Osteoblast (primary cell): ENCODE results near the gene IL16. TPM values are rescaled to one million over a fixed set of nuclear protein-coding genes. Genes with fewer than 3 reads are reported as not detected.
A peak's percentile ranks its signal among the peaks of the same experiment; 100 is the strongest.

Experiments used
- DNase-seq: peaks from one replicate; pipeline ENCODE4 v3.0.0; 2011; ENCODE audit warnings: low spot score, mixed read lengths; ENCODE audit not compliant: insufficient read length; ENCODE audit errors: missing footprints
- H2AFZ ChIP-seq: 2 replicates; pipeline ENCODE4 v1.6.0; 2011; ENCODE audit warnings: mild to moderate bottlenecking, low read length
- H3K27ac ChIP-seq: 2 replicates; pipeline ENCODE4 v1.5.1; 2011; ENCODE audit warnings: mild to moderate bottlenecking, low read depth, low read length, moderate library complexity
- H3K27me3 ChIP-seq: 2 replicates; pipeline ENCODE4 v1.6.0; 2012; ENCODE audit warnings: mild to moderate bottlenecking, control low read depth, inconsistent platforms, low read length, moderate library complexity; ENCODE audit not compliant: insufficient read depth
- H3K36me3 ChIP-seq: 2 replicates; pipeline ENCODE4 v1.5.1; 2011; ENCODE audit warnings: mild to moderate bottlenecking, low read length, control low read depth, moderate library complexity; ENCODE audit not compliant: insufficient read depth
- H3K4me1 ChIP-seq: 2 replicates; pipeline ENCODE4 v1.5.1; 2011; ENCODE audit warnings: mild to moderate bottlenecking, low read length, control low read depth, moderate library complexity; ENCODE audit not compliant: insufficient read depth
- H3K4me2 ChIP-seq: 2 replicates; pipeline ENCODE4 v1.6.0; 2011; ENCODE audit warnings: mild to moderate bottlenecking, low read length; ENCODE audit not compliant: insufficient read depth
- H3K4me3 ChIP-seq: fragments of 200-600 bp; sonication (generic); 3 replicates; pipeline ENCODE4 v1.5.1; 2012; ENCODE audit warnings: mild to moderate bottlenecking, low read length, inconsistent platforms; ENCODE audit not compliant: insufficient read depth
- H3K79me2 ChIP-seq: 2 replicates; pipeline ENCODE4 v1.6.0; 2012; ENCODE audit warnings: mild to moderate bottlenecking, low read length, control low read depth, inconsistent platforms; ENCODE audit not compliant: insufficient read depth
- H3K9me3 ChIP-seq: 2 replicates; pipeline ENCODE4 v1.5.1; 2011; ENCODE audit warnings: low read depth, low read length, control low read depth
- H4K20me1 ChIP-seq: 2 replicates; pipeline ENCODE4 v1.6.0; 2012; ENCODE audit warnings: mild to moderate bottlenecking, low read length, control low read depth; ENCODE audit not compliant: insufficient read depth
- CTCF ChIP-seq: IDR thresholded peaks from 2 replicates; pipeline ENCODE4 v1.5.1; 2011; ENCODE audit warnings: mild to moderate bottlenecking, low read depth, low read length, moderate library complexity; ENCODE audit errors: extremely low read depth
- total RNA-seq: library from RNA; depleted of rRNA; stranded (reverse); fragments of >200 nt; gene quantifications from 2 replicates; pipeline ENCODE4 v1.2.3, GENCODE V29; 2012

Gene IL16
- total RNA-seq, 1 donor, result 6.5 TPM

GRCh38 chr15:81244306-81244705 is 47.6 kb downstream of the IL16 start:
- H3K79me2 ChIP-seq, result no peaks in the 10 kb centered on the region
- no peak overlapping the region for H3K4me2 ChIP-seq
- no peaks in the 10 kb centered on the region for H4K20me1 ChIP-seq
- no peak overlapping the region for H3K27ac ChIP-seq
- no peak for TF ChIP-seq CTCF
- no peaks in the 10 kb centered on the region for H3K4me1 ChIP-seq
- peaks cover 6% of the 10 kb centered on the region for H3K9me3 ChIP-seq
- no peaks in the 10 kb centered on the region for H3K27me3 ChIP-seq
- H3K4me3 ChIP-seq, result no peak overlapping the region
- H2AFZ ChIP-seq, result no peak overlapping the region
- H3K36me3 ChIP-seq, result no peaks in the 10 kb centered on the region
- DNase-seq, result no peak

DNA sequence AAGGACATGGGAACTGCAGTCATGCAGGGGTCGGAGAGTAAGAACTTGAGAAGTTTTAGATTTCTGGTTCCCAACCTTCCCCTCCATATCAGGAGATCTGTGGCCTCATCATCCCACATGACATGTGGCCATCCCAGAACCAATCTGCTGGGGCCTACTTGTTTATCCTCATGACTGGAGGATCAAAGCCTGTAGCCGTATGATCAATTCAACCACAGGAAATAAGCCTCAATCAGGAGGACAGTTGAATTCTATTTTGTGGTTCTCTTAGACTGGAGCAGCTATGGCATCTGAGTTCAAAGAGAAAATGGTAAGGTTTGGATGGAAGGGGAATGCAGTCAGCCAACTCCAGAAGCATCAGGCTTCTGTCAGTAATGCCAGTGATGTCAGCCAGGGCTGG is 57.2 kb downstream of the IL16 start:
- no peaks in the 10 kb centered on the region for H3K9me3 ChIP-seq
- no peak for TF ChIP-seq CTCF
- DNase-seq, result no peak
- no peaks in the 10 kb centered on the region for H4K20me1 ChIP-seq
- H3K36me3 ChIP-seq, result no peaks in the 10 kb centered on the region
- no peak overlapping the region for H3K4me2 ChIP-seq
- no peaks in the 10 kb centered on the region for H3K27me3 ChIP-seq
- H3K27ac ChIP-seq, result no peak overlapping the region
- H3K4me1 ChIP-seq, result no peaks in the 10 kb centered on the region
- peak overlapping the region; percentile 42 for H2AFZ ChIP-seq
- H3K79me2 ChIP-seq, result no peaks in the 10 kb centered on the region
- H3K4me3 ChIP-seq, result no peak overlapping the region

- H3K79me2 ChIP-seq, result no peaks in the 10 kb centered on the region
- H3K4me1 ChIP-seq, result no peaks in the 10 kb centered on the region
- H2AFZ ChIP-seq, result peak overlapping the region; percentile 3
- no peak overlapping the region for H3K4me2 ChIP-seq
- no peaks in the 10 kb centered on the region for H3K36me3 ChIP-seq
- no peak overlapping the region for H3K27ac ChIP-seq
- no peak for TF ChIP-seq CTCF
- no peaks in the 10 kb centered on the region for H3K27me3 ChIP-seq
- no peaks in the 10 kb centered on the region for H3K9me3 ChIP-seq
- no peak overlapping the region for H3K4me3 ChIP-seq
- H4K20me1 ChIP-seq, result no peaks in the 10 kb centered on the region
- no peak for DNase-seq
Measured at GRCh38 chr15:81254277-81254915, 57.7 kb downstream of the IL16 start.

DNA sequence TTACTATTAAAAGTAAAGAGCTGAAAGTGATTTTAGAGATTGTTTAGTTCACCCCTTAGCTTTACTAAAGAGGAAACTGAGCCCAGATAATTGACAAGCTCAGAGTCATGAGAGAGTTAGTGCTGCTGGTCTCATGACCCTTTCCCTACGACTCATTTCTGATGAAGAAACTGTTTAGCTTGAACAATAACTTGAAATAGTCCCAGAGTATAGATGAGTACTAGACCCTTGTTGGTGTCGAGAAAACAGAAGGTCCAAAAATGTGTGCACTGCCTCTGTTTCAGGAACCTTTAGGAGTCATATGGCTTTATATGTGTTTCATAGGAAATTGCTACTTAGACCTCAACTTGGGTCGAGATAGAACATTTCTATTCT is 58.2 kb downstream of the IL16 start:
- no peaks in the 10 kb centered on the region for H4K20me1 ChIP-seq
- H3K4me3 ChIP-seq, result no peak overlapping the region
- no peak overlapping the region for H3K27ac ChIP-seq
- H3K9me3 ChIP-seq, result no peaks in the 10 kb centered on the region
- no peak for TF ChIP-seq CTCF
- no peak for DNase-seq
- no peaks in the 10 kb centered on the region for H3K79me2 ChIP-seq
- no peaks in the 10 kb centered on the region for H3K27me3 ChIP-seq
- no peak overlapping the region for H3K4me2 ChIP-seq
- H2AFZ ChIP-seq, result no peak overlapping the region
- no peaks in the 10 kb centered on the region for H3K36me3 ChIP-seq
- H3K4me1 ChIP-seq, result no peaks in the 10 kb centered on the region
